Activated T-helper 2 cell treated with anti-CD3 and anti-CD28 coated beads, Interferon-gamma antibody, Interleukin-2, Interleukin-4, amounts not matched to agents 10 μg/mL and 5 μg/mL and 100 μg/mL, durations not matched to agents 14 hours and 24 hours and 36 hours (primary cell): Measurements from ENCODE around the gene EPHA10. TPM values are rescaled to one million over a fixed set of nuclear protein-coding genes. Genes with fewer than 3 reads are reported as not detected.

ENCODE experiments used
- DNase-seq: peaks from one replicate; pipeline ENCODE4 v3.0.0; 2021; ENCODE audit warnings: low spot score
- H3K27ac Mint-ChIP-seq: one replicate; pipeline ENCODE4 v1.8.0; 2021; ENCODE audit warnings: mixed read lengths
- H3K27me3 Mint-ChIP-seq: one replicate; pipeline ENCODE4 v1.8.0; 2021; ENCODE audit warnings: low read depth, mixed read lengths
- H3K36me3 Mint-ChIP-seq: one replicate; pipeline ENCODE4 v1.8.0; 2021; ENCODE audit warnings: low read depth, mixed read lengths
- H3K4me1 Mint-ChIP-seq: one replicate; pipeline ENCODE4 v1.8.0; 2021; ENCODE audit warnings: low read depth, mixed read lengths
- H3K4me3 Mint-ChIP-seq: one replicate; pipeline ENCODE4 v1.8.0; 2021; ENCODE audit warnings: low read depth, mild to moderate bottlenecking, moderate library complexity, mixed read lengths
- H3K9me3 Mint-ChIP-seq: one replicate; pipeline ENCODE4 v1.8.0; 2021; ENCODE audit warnings: mixed read lengths
- intact Hi-C: fragments of 100-400 bp; cut with micrococcal nuclease; formaldehyde crosslinking; loops from one replicate; pipeline ENCODE4 v1.15.1; 2023
- total RNA-seq: library from RNA; stranded (reverse); gene quantifications from 2 replicates; pipeline ENCODE4 v1.2.3, GENCODE V29; 2022

EPHA10 gene
- total RNA-seq, 1 donor from 2014 or later, result 0.21 TPM

- intact Hi-C loops, result no loop called here
- H3K27me3 Mint-ChIP-seq, result peaks cover 58% of the 10 kb centered on the region
- no peak overlapping the region for H3K27ac Mint-ChIP-seq
- H3K4me3 Mint-ChIP-seq, result no peak overlapping the region
- peaks cover 9% of the 10 kb centered on the region for H3K4me1 Mint-ChIP-seq
- no peaks in the 10 kb centered on the region for H3K36me3 Mint-ChIP-seq
- DNase-seq, result no peak
- H3K9me3 Mint-ChIP-seq, result no peaks in the 10 kb centered on the region
Observed at GRCh38 chr1:37763791-37764413, 1.0 kb downstream of the EPHA10 start.

DNA sequence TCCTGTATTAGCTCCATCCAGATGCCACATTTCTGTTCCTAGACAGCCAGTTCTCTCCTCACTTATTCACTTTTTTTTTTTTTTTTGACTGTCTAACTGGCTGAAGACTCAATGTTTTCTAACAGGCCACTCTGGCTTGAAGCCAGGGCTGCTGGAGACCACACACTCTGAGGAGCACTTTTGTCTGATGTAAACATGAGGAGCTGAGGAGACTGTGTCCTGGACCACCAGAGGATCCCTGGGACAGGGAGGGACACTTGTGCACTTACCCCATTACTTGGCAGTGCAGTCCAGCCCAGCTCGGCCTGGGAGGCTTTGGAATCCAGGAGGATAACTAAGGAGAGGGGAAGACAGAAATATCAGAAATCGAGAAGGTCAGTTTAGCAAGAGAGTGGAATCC, 2.4 kb downstream of the EPHA10 start:
- intact Hi-C loops, result no loop called here
- Mint-ChIP-seq H3K9me3 (no peaks in the 10 kb centered on the region), H3K4me3 (no peak overlapping the region), H3K36me3 (no peaks in the 10 kb centered on the region), H3K4me1 (peaks cover 9% of the 10 kb centered on the region), H3K27ac (no peak overlapping the region), H3K27me3 (peaks cover 50% of the 10 kb centered on the region)
- no peak for DNase-seq

GRCh38 chr1:37761416-37762095, 3.4 kb downstream of the EPHA10 start:
- H3K36me3 Mint-ChIP-seq, result no peaks in the 10 kb centered on the region
- H3K27ac Mint-ChIP-seq, result no peak overlapping the region
- H3K27me3 Mint-ChIP-seq, result peaks cover 41% of the 10 kb centered on the region
- H3K9me3 Mint-ChIP-seq, result no peaks in the 10 kb centered on the region
- H3K4me1 Mint-ChIP-seq, result peaks cover 9% of the 10 kb centered on the region
- intact Hi-C loops, result no loop called here
- DNase-seq, result no peak
- no peak overlapping the region for H3K4me3 Mint-ChIP-seq

DNA sequence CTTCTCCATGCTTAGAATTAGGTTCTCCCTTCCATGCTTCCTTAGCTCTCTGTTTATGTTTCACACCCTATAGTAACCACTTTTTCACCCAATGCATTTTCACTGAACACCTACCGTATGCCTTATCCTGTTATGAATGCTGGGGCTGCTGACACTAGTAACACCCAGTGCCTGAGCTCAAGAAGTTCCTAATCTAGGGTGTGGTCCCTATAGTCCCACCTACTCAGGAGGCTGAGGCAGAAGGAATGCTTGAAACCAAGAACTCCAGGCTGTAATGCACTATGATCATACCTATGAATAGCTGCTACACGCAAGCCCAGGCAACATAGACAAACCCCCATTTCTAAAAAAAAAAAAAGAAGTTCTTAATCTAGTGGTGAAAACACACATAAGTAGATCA, 5.5 kb downstream of the EPHA10 start:
- H3K27me3 Mint-ChIP-seq, result peaks cover 27% of the 10 kb centered on the region
- no peak overlapping the region for H3K27ac Mint-ChIP-seq
- intact Hi-C loops, result no loop called here
- no peak for DNase-seq
- H3K4me1 Mint-ChIP-seq, result peaks cover 9% of the 10 kb centered on the region
- no peaks in the 10 kb centered on the region for H3K9me3 Mint-ChIP-seq
- no peaks in the 10 kb centered on the region for H3K36me3 Mint-ChIP-seq
- no peak overlapping the region for H3K4me3 Mint-ChIP-seq

DNA sequence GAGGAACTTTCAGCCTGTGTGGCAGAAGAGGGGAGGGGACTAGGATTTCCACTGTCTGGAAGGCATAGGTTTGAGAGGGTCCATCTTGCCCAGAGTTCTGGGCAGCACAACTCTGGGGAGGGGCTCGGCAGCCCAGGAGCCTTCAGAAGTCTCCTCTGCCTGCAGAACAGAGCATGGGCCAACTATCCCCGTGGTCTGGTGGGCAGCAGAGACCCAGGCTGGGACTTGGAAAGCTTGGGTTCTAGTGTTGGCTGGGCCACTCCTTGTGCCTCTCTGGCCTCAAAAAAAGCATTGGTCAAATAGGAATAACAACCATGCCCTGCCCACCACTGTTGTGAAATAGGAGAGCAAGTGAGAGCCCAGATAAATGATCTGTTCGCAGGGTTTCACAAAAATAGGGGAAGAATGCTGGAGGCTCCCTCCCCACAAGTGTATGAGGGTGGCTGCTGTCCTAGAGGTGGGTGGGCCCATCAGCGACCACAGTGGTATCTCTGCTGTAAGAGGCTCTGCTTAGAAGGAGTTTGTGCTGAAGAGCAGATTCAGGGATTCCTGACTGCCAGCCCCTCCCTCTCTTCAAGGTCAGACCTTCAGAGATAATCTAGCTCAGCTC, 8.9 kb downstream of the EPHA10 start:
- H3K27me3 Mint-ChIP-seq, result peaks cover 28% of the 10 kb centered on the region
- DNase-seq, result no peak
- H3K36me3 Mint-ChIP-seq, result no peaks in the 10 kb centered on the region
- H3K27ac Mint-ChIP-seq, result no peak overlapping the region
- H3K4me3 Mint-ChIP-seq, result no peak overlapping the region
- intact Hi-C loops, result no loop called here
- H3K9me3 Mint-ChIP-seq, result no peaks in the 10 kb centered on the region
- peaks cover 13% of the 10 kb centered on the region for H3K4me1 Mint-ChIP-seq

- intact Hi-C loops, result no loop called here
- no peak for DNase-seq
- H3K36me3 Mint-ChIP-seq, result no peaks in the 10 kb centered on the region
- peaks cover 13% of the 10 kb centered on the region for H3K4me1 Mint-ChIP-seq
- H3K27ac Mint-ChIP-seq, result no peak overlapping the region
- peaks cover 27% of the 10 kb centered on the region for H3K27me3 Mint-ChIP-seq
- no peaks in the 10 kb centered on the region for H3K9me3 Mint-ChIP-seq
- H3K4me3 Mint-ChIP-seq, result no peak overlapping the region
Observed at GRCh38 chr1:37755290-37755689, 9.6 kb downstream of the EPHA10 start.

- H3K4me3 Mint-ChIP-seq, result peak overlapping the region; percentile 28
- peaks cover 13% of the 10 kb centered on the region for H3K4me1 Mint-ChIP-seq
- no peak overlapping the region for H3K27ac Mint-ChIP-seq
- intact Hi-C loops, result no loop called here
- H3K36me3 Mint-ChIP-seq, result no peaks in the 10 kb centered on the region
- DNase-seq, result no peak
- no peaks in the 10 kb centered on the region for H3K9me3 Mint-ChIP-seq
- H3K27me3 Mint-ChIP-seq, result peaks cover 30% of the 10 kb centered on the region
Observed at GRCh38 chr1:37753473-37754321, 11.2 kb downstream of the EPHA10 start.

DNA sequence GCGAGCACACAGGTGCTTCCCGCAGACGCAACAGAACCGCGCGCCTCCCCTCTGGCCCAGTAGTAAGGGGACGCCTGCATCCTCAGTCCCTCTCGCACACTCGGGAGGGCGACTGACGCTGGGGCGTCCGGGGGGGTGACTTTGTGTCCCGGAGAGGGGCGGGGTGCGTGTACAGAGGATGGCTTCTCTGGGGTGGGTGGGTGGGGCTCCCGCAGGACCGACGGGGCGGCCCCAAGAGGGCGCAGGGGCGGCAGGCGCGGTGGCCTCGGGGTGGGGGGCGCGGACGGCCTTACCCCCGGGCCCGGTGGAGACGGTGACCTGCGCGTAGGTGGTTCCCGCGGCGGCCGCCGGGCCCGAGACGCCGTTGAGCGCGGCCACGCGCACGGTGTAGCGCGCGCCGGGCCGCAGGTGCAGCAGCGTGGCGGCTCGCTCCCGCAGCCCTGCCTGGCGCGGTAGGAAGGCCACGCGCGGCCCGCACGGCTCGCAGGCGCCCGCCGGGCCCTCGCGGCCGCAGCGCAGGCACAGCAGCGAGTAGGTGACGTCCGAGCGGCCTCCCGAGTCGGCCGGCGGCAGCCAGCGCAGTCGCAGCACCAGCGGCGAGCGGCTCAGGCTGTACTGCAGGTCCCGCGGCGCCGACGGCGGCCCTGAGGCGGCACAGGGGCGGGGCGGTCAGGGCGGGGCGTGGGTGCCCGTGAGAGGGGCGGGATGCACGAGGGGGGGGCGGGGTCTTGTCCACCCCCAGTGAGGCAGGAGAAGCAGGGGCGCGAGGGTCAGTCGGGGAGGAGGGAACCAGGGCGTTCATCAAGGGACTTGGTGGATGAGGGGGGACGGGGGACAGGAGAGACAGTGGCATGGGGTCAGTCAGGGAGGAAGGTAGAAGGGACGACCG, 12.1 kb downstream of the EPHA10 start:
- Mint-ChIP-seq H3K4me1 (peaks cover 13% of the 10 kb centered on the region), H3K4me3 (peak overlapping the region; percentile 54), H3K36me3 (no peaks in the 10 kb centered on the region), H3K27ac (no peak overlapping the region), H3K27me3 (peaks cover 32% of the 10 kb centered on the region), H3K9me3 (no peaks in the 10 kb centered on the region)
- no peak for DNase-seq
- intact Hi-C loops, result no loop called here

DNA sequence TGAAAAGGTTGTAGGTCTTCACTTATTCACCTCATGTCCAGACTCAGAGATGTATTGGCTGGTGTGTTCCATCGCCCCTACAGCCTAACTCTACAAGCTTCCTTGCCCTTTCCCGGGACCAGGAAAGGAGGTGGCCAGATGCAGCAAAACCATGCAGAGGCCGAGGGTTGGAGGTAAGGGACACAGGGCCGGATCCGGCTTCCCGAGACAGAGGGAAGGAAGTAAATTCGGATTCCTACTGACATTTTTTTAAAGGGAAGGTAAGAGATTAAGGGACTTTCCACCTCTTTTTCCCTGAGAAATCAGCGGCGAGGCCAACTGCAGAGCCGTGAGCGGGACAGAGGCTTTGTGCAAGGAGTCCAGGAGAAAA, 12.7 kb downstream of the EPHA10 start:
- Mint-ChIP-seq H3K27ac (no peak overlapping the region), H3K36me3 (no peaks in the 10 kb centered on the region), H3K4me1 (peaks cover 13% of the 10 kb centered on the region), H3K27me3 (peaks cover 32% of the 10 kb centered on the region), H3K4me3 (peak overlapping the region; percentile 54), H3K9me3 (no peaks in the 10 kb centered on the region)
- no peak for DNase-seq
- intact Hi-C loops, result no loop called here

DNA sequence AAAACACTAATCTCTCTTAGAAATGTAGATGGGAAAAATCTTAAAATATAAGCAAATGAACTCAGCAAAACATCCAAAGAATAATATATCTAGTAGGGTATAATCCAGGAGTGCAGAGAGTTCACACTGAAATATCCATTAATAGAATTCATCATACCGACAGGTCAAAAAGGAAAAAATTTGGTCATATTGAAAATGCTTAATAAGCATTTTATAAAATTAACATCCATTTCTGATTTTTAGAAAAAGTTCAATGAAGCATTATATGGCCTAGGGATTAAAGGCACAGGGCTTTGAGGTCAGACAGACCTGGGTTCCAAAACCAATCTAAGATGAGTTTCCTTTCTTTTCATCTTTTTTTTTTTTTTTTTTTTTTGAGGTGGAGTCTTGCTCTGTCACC, 16.4 kb downstream of the EPHA10 start:
- peaks cover 3% of the 10 kb centered on the region for H3K4me1 Mint-ChIP-seq
- peaks cover 22% of the 10 kb centered on the region for H3K27me3 Mint-ChIP-seq
- no peaks in the 10 kb centered on the region for H3K36me3 Mint-ChIP-seq
- H3K9me3 Mint-ChIP-seq, result peaks cover 4% of the 10 kb centered on the region
- no peak overlapping the region for H3K4me3 Mint-ChIP-seq
- H3K27ac Mint-ChIP-seq, result no peak overlapping the region
- no peak for DNase-seq
- intact Hi-C loops, result no loop called here

- no peak overlapping the region for H3K27ac Mint-ChIP-seq
- H3K4me1 Mint-ChIP-seq, result no peaks in the 10 kb centered on the region
- no peak overlapping the region for H3K4me3 Mint-ChIP-seq
- intact Hi-C loops, result no loop called here
- H3K36me3 Mint-ChIP-seq, result no peaks in the 10 kb centered on the region
- peaks cover 12% of the 10 kb centered on the region for H3K27me3 Mint-ChIP-seq
- DNase-seq, result no peak
- H3K9me3 Mint-ChIP-seq, result peaks cover 4% of the 10 kb centered on the region
Observed at GRCh38 chr1:37746806-37747205, 18.1 kb downstream of the EPHA10 start.

GRCh38 chr1:37741662-37742061, 23.3 kb downstream of the EPHA10 start:
- Mint-ChIP-seq H3K36me3 (no peaks in the 10 kb centered on the region), H3K9me3 (peaks cover 1% of the 10 kb centered on the region), H3K27ac (no peak overlapping the region), H3K4me1 (no peaks in the 10 kb centered on the region), H3K4me3 (no peak overlapping the region), H3K27me3 (peaks cover 14% of the 10 kb centered on the region)
- intact Hi-C loops, result no loop called here
- no peak for DNase-seq
